Breast epithelium (tissue), 4 donors: ENCODE measurements around the gene DSCAM. TPM values are rescaled to one million over a fixed set of nuclear protein-coding genes. Genes with fewer than 3 reads are reported as not detected.

Experiments used
- DNase-seq, 2 donors: peaks; one replicate each; pipeline ENCODE4 v3.0.0-alpha.2; 2019; ENCODE audit warnings: low spot score in 2 of 2
- H3K27ac ChIP-seq, 2 donors: fragments of 200-600 bp; sonication (generic) in 1 of 2; one replicate each; pipeline ENCODE4 v1.5.1; 2016 to 2019; ENCODE audit warnings: mild to moderate bottlenecking in 1 of 2
- H3K27me3 ChIP-seq, 2 donors: fragments of 200-600 bp; sonication (generic) in 1 of 2; one replicate each; pipeline versions ENCODE4 v1.5.1 to v1.6.0; 2017 to 2019; ENCODE audit warnings: control low read depth in 1 of 2, mild to moderate bottlenecking in 1 of 2
- H3K36me3 ChIP-seq: fragments of 200-600 bp; one replicate; pipeline ENCODE4 v1.5.1; 2019
- H3K4me1 ChIP-seq, 2 donors: fragments of 200-600 bp; sonication (generic); one replicate each; pipeline ENCODE4 v1.5.1; 2016 to 2019; ENCODE audit warnings: control low read depth in 1 of 2
- H3K4me3 ChIP-seq, 3 donors: fragments of 200-600 bp; sonication (generic); 1 replicate in 2 of 3; 2 replicates in 1 of 3; pipeline ENCODE4 v1.5.1; 2016 to 2019; ENCODE audit warnings: mild to moderate bottlenecking in 3 of 3, moderate library complexity in 2 of 3
- H3K9me3 ChIP-seq, 2 donors: fragments of 200-600 bp; sonication (generic) in 1 of 2; one replicate each; pipeline ENCODE4 v1.5.1; 2016 to 2019; ENCODE audit warnings: control low read depth in 1 of 2
- POLR2A ChIP-seq: fragments of 450-650 bp; IDR thresholded peaks from one replicate; pipeline ENCODE4 v1.6.1; 2016; ENCODE audit warnings: antibody characterized with exemption, mild to moderate bottlenecking, moderate library complexity
- POLR2AphosphoS5 ChIP-seq, 3 donors: sonication (generic); formaldehyde crosslinking; IDR thresholded peaks; one replicate each; pipeline ENCODE4 v1.6.1; 2017; ENCODE audit warnings: antibody characterized with exemption in 3 of 3
- intact Hi-C: fragments of 100-400 bp; cut with DNase I; formaldehyde crosslinking; loops from one replicate; pipeline ENCODE4 v1.15.1; 2023; ENCODE audit warnings: low total_unique reads
- total RNA-seq, 3 donors: library from RNA; depleted of rRNA; stranded (reverse); fragments of >200 nt; gene quantifications; one replicate each; pipeline ENCODE4 v1.1.0, GENCODE V29; 2016
- TF ChIP-seq, protein P1 (sequence below), 3 donors: fragments of 450-650 bp; IDR thresholded peaks; one replicate each; pipeline ENCODE4 v1.5.1; 2016 to 2017; ENCODE audit warnings: antibody characterized with exemption in 3 of 3, mild to moderate bottlenecking in 3 of 3, moderate library complexity in 3 of 3

Gene DSCAM
- total RNA-seq, 3 donors from 2014 or later = 0.33 to 0.44 TPM; not detected in 1

GRCh38 chr21:40176724-40177123 is 670.2 kb downstream of the DSCAM start:
- intact Hi-C loops = no loop called here
- Histone ChIP-seq H3K4me3 (no peak overlapping the region), H3K4me1 (no peaks in the 10 kb centered on the region), H3K9me3 (no peaks in the 10 kb centered on the region), H3K36me3 (no peaks in the 10 kb centered on the region), H3K27me3 (peaks cover 0 to 5% of the 10 kb centered on the region in 2 donors), H3K27ac (no peak overlapping the region)
- no peak for DNase-seq
- TF ChIP-seq POLR2AphosphoS5 (IDR thresholded peaks at IDR 0.05) (no peak), POLR2A (no peak)
- TF ChIP-seq, protein P1, sequence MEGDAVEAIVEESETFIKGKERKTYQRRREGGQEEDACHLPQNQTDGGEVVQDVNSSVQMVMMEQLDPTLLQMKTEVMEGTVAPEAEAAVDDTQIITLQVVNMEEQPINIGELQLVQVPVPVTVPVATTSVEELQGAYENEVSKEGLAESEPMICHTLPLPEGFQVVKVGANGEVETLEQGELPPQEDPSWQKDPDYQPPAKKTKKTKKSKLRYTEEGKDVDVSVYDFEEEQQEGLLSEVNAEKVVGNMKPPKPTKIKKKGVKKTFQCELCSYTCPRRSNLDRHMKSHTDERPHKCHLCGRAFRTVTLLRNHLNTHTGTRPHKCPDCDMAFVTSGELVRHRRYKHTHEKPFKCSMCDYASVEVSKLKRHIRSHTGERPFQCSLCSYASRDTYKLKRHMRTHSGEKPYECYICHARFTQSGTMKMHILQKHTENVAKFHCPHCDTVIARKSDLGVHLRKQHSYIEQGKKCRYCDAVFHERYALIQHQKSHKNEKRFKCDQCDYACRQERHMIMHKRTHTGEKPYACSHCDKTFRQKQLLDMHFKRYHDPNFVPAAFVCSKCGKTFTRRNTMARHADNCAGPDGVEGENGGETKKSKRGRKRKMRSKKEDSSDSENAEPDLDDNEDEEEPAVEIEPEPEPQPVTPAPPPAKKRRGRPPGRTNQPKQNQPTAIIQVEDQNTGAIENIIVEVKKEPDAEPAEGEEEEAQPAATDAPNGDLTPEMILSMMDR (IDR thresholded peaks at IDR 0.05) = no peak

GRCh38 chr21:40173816-40174215 is 673.1 kb downstream of the DSCAM start:
- no peak overlapping the region for H3K4me3 ChIP-seq
- H3K4me1 ChIP-seq = no peaks in the 10 kb centered on the region
- H3K27ac ChIP-seq = no peak overlapping the region
- no peaks in the 10 kb centered on the region for H3K9me3 ChIP-seq
- no peak for DNase-seq
- no peaks in the 10 kb centered on the region for H3K36me3 ChIP-seq
- intact Hi-C loops = no loop called here
- H3K27me3 ChIP-seq = peaks cover 0 to 5% of the 10 kb centered on the region in 2 donors
- TF ChIP-seq, protein P1 (IDR thresholded peaks at IDR 0.05) = no peak
- TF ChIP-seq POLR2AphosphoS5 (IDR thresholded peaks at IDR 0.05) = no peak
- no peak for TF ChIP-seq POLR2A

GRCh38 chr21:40169971-40170370 is 677.0 kb downstream of the DSCAM start:
- Histone ChIP-seq H3K36me3 (no peaks in the 10 kb centered on the region), H3K27me3 (no peaks in the 10 kb centered on the region), H3K4me1 (no peaks in the 10 kb centered on the region), H3K9me3 (no peaks in the 10 kb centered on the region), H3K4me3 (no peak overlapping the region), H3K27ac (no peak overlapping the region)
- no peak for TF ChIP-seq POLR2A
- TF ChIP-seq, protein P1 (IDR thresholded peaks at IDR 0.05) = no peak
- TF ChIP-seq POLR2AphosphoS5 (IDR thresholded peaks at IDR 0.05) = no peak
- no peak for DNase-seq
- intact Hi-C loops = no loop called here

DNA sequence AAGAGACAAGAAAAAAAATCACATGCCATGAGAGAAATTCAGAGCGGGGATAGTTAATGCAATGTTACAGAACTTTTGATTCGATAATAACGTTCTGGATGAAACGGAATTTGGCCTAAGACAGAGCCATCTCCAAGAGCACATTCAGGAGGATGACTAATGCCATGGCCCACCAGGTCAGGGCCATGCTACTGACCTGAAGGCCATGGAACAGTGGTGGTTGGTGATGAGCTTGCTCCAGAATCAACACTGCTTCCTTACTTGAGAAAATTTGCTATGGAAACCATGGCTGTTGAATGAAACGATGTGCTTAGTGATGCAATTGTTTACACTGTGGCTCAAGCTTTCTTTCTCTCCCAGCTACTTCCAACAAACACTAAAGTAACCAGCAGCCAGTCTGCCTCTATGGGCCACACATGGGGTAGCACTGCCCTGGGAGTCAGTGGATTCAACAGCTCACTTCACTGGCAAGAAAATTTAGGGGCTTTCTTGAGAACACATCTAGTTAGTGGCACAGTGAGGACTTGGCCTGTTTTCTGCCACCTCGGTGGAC is 680.6 kb downstream of the DSCAM start:
- H3K4me3 ChIP-seq = no peak overlapping the region
- intact Hi-C loops = no loop called here
- H3K4me1 ChIP-seq = no peaks in the 10 kb centered on the region
- TF ChIP-seq, protein P1 (IDR thresholded peaks at IDR 0.05) = no peak
- TF ChIP-seq POLR2AphosphoS5 (IDR thresholded peaks at IDR 0.05) (no peak), POLR2A (no peak)
- H3K27me3 ChIP-seq = no peaks in the 10 kb centered on the region
- H3K36me3 ChIP-seq = no peaks in the 10 kb centered on the region
- no peak overlapping the region for H3K27ac ChIP-seq
- DNase-seq = no peak
- no peaks in the 10 kb centered on the region for H3K9me3 ChIP-seq

DNA sequence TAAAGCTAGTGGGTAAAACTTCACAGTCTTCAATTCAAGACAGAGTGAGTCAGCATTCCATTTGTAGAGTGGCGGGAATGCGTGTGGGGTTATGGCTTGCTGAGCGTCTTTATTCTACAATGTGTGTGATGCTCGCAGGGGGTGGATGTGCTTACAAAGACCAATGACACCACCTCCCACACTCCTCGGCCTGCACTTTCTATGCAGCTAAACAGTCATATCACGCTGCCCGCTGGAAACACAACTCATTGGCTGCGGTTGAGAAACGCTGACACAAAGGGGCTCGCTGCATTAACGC is 681.2 kb downstream of the DSCAM start:
- no peak for TF ChIP-seq POLR2AphosphoS5 (IDR thresholded peaks at IDR 0.05)
- TF ChIP-seq, protein P1 (IDR thresholded peaks at IDR 0.05) = no peak
- TF ChIP-seq POLR2A = no peak
- intact Hi-C loops = no loop called here
- H3K4me3 ChIP-seq = no peak overlapping the region
- H3K27ac ChIP-seq = no peak overlapping the region
- no peaks in the 10 kb centered on the region for H3K36me3 ChIP-seq
- DNase-seq = no peak
- H3K9me3 ChIP-seq = no peaks in the 10 kb centered on the region
- H3K4me1 ChIP-seq = no peaks in the 10 kb centered on the region
- H3K27me3 ChIP-seq = no peaks in the 10 kb centered on the region
